HL-60 (cell line): ENCODE data around the gene SPIRE1.

Source experiments
- DNase-seq, 2 experiments: peaks; one replicate each; pipeline ENCODE4 v3.0.0-alpha.2; 2010 to 2020; ENCODE audit warnings: low read depth in 1 of 2, low spot score in 1 of 2
- H3K27ac ChIP-seq: fragments of 250-450 bp; sonication (Bioruptor Pico); replicated peaks from 2 replicates; pipeline ENCODE4 v1.5.1; 2020; ENCODE audit warnings: mild to moderate bottlenecking, moderate library complexity
- H3K27me3 ChIP-seq: fragments of 250-450 bp; sonication (Bioruptor Pico); 2 replicates; pipeline ENCODE4 v1.5.1; 2021; ENCODE audit warnings: mild to moderate bottlenecking, moderate library complexity; ENCODE audit not compliant: insufficient read depth, poor library complexity, severe bottlenecking
- H3K4me3 ChIP-seq: replicated peaks from 2 replicates; pipeline ENCODE4 v1.5.1; 2011; ENCODE audit warnings: mild to moderate bottlenecking, control low read depth, low read length; ENCODE audit not compliant: insufficient read depth
- CTCF ChIP-seq: IDR thresholded peaks from one replicate; pipeline ENCODE4 v1.5.1; 2011; ENCODE audit warnings: low read length, control low read depth, inconsistent platforms; ENCODE audit not compliant: insufficient read depth
- GABPA ChIP-seq: IDR thresholded peaks from 2 replicates; pipeline ENCODE4 v1.6.1; 2012; ENCODE audit warnings: low read depth
- POLR2AphosphoS5 ChIP-seq: IDR thresholded peaks from 2 replicates; pipeline ENCODE4 v1.6.1; 2012; ENCODE audit warnings: low read depth
- SPI1 ChIP-seq: IDR thresholded peaks from 2 replicates; pipeline ENCODE4 v1.6.1; 2012; ENCODE audit warnings: low read depth, mild to moderate bottlenecking, borderline replicate concordance
- TF ChIP-seq, protein P1 (sequence below): IDR thresholded peaks from 2 replicates; pipeline ENCODE4 v1.6.1; 2012; ENCODE audit warnings: low read depth; ENCODE audit not compliant: insufficient replicate concordance

Gene SPIRE1

DNA sequence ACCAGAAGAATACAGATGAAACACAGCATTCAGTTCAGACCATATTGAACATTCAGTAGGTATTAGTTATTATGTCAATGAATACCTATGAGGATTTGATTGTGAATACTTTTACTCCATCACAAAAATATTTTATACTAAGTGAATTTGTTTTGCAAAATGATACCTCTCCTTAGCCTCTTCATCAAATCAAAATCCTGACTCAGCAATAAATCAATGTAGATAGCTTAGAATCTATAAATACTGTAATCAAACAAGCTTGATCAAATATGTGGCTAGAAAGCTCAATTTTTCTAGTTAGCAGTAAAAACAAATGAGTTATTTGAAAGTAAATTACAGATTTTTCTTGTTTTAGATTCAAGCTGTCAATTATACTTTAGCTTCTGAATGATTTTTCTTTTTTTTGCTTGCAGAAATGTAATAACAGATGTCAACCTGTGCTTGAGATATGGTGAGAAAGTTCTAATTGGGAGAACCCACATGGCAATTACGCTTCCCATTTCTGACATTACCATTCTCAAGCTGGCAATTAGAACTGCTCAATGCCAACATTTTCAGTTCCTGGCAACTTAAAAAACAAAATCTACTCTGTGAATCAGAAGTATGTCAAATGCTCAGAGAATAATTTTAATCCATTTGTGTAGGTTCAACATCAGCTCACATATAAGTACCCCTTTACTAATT lies 140.6 kb downstream of the SPIRE1 start:
- DNase-seq, result no peak
- TF ChIP-seq POLR2AphosphoS5, result no peak
- no peak overlapping the region for H3K4me3 ChIP-seq
- no peak overlapping the region for H3K27ac ChIP-seq
- H3K27me3 ChIP-seq, result peaks cover 12% of the 10 kb centered on the region

GRCh38 chr18:12516049-12516630 lies 141.8 kb downstream of the SPIRE1 start:
- no peak for DNase-seq
- Histone ChIP-seq H3K27ac (no peak overlapping the region), H3K4me3 (no peak overlapping the region), H3K27me3 (peaks cover 12% of the 10 kb centered on the region)
- TF ChIP-seq CTCF, result no peak
- TF ChIP-seq, protein P1, sequence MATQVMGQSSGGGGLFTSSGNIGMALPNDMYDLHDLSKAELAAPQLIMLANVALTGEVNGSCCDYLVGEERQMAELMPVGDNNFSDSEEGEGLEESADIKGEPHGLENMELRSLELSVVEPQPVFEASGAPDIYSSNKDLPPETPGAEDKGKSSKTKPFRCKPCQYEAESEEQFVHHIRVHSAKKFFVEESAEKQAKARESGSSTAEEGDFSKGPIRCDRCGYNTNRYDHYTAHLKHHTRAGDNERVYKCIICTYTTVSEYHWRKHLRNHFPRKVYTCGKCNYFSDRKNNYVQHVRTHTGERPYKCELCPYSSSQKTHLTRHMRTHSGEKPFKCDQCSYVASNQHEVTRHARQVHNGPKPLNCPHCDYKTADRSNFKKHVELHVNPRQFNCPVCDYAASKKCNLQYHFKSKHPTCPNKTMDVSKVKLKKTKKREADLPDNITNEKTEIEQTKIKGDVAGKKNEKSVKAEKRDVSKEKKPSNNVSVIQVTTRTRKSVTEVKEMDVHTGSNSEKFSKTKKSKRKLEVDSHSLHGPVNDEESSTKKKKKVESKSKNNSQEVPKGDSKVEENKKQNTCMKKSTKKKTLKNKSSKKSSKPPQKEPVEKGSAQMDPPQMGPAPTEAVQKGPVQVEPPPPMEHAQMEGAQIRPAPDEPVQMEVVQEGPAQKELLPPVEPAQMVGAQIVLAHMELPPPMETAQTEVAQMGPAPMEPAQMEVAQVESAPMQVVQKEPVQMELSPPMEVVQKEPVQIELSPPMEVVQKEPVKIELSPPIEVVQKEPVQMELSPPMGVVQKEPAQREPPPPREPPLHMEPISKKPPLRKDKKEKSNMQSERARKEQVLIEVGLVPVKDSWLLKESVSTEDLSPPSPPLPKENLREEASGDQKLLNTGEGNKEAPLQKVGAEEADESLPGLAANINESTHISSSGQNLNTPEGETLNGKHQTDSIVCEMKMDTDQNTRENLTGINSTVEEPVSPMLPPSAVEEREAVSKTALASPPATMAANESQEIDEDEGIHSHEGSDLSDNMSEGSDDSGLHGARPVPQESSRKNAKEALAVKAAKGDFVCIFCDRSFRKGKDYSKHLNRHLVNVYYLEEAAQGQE, result no peak
- TF ChIP-seq GABPA, result no peak
- TF ChIP-seq SPI1, result no peak
- no peak for TF ChIP-seq POLR2AphosphoS5

- peaks cover 10% of the 10 kb centered on the region for H3K27me3 ChIP-seq
- TF ChIP-seq GABPA, result no peak
- no peak for TF ChIP-seq SPI1
- no peak for TF ChIP-seq CTCF
- no peak for TF ChIP-seq POLR2AphosphoS5
- TF ChIP-seq, protein P1, result no peak
- H3K4me3 ChIP-seq, result no peak overlapping the region
- no peak for DNase-seq
- no peak overlapping the region for H3K27ac ChIP-seq
Observed at GRCh38 chr18:12515550-12515949, 142.4 kb downstream of the SPIRE1 start.

- TF ChIP-seq CTCF (no peak), POLR2AphosphoS5 (no peak)
- Histone ChIP-seq H3K27me3 (no peaks in the 10 kb centered on the region), H3K27ac (no peak overlapping the region), H3K4me3 (no peak overlapping the region)
- DNase-seq, result no peak
Observed at GRCh38 chr18:12507007-12507406, 150.9 kb downstream of the SPIRE1 start.
